Transverse colon (tissue), 4 donors: ENCODE measurements around the gene POLD2. TPM values are rescaled to one million over a fixed set of nuclear protein-coding genes. Genes with fewer than 3 reads are reported as not detected.

Experiments
- DNase-seq: peaks from one replicate; pipeline ENCODE4 v3.0.0-alpha.2; 2019
- H3K27ac ChIP-seq, 4 donors: fragments of 200-600 bp; sonication (generic); 2 replicates each; pipeline ENCODE4 v1.5.1; 2016 to 2018; ENCODE audit warnings: inconsistent platforms in 4 of 4
- H3K27me3 ChIP-seq: fragments of 200-600 bp; sonication (generic); 2 replicates; pipeline ENCODE4 v1.5.1; 2017; ENCODE audit warnings: inconsistent platforms
- H3K36me3 ChIP-seq, 4 donors: fragments of 200-600 bp; sonication (generic); 2 replicates each; pipeline ENCODE4 v1.5.1; 2017 to 2019; ENCODE audit warnings: inconsistent platforms in 4 of 4
- H3K4me1 ChIP-seq, 4 donors: fragments of 200-600 bp; sonication (generic); 2 replicates each; pipeline ENCODE4 v1.5.1; 2017 to 2020; ENCODE audit warnings: inconsistent platforms in 4 of 4
- H3K4me3 ChIP-seq, 4 donors: fragments of 200-600 bp; sonication (generic); 1 replicate in 1 of 4; 2 replicates in 3 of 4; pipeline versions ENCODE4 v1.5.1 to v1.6.1; 2017 to 2019; ENCODE audit warnings: inconsistent platforms in 4 of 4
- H3K9me3 ChIP-seq, 2 donors: fragments of 200-600 bp; sonication (generic); 2 replicates each; pipeline ENCODE4 v1.5.1; 2017 to 2019; ENCODE audit warnings: inconsistent platforms in 2 of 2
- CTCF ChIP-seq, 5 experiments: fragments of 200-600 bp in 3 of 5; fragments of 450-650 bp in 2 of 5; sonication (generic) in 3 of 5; IDR thresholded peaks; 1 replicate in 2 of 5; 2 replicates in 3 of 5; pipeline ENCODE4 v1.5.1; 2016 to 2017; ENCODE audit warnings: antibody characterized with exemption in 5 of 5, inconsistent platforms in 3 of 5, mild to moderate bottlenecking in 2 of 5, moderate library complexity in 1 of 5
- EP300 ChIP-seq: sonication (generic); formaldehyde crosslinking; IDR thresholded peaks from one replicate; pipeline ENCODE4 v1.6.1; 2017; ENCODE audit warnings: antibody characterized with exemption, low read depth
- POLR2A ChIP-seq: fragments of 450-650 bp; IDR thresholded peaks from one replicate; pipeline ENCODE4 v1.6.1; 2016; ENCODE audit warnings: antibody characterized with exemption, mild to moderate bottlenecking, moderate library complexity
- POLR2AphosphoS5 ChIP-seq, 3 donors: sonication (generic); formaldehyde crosslinking; IDR thresholded peaks; one replicate each; pipeline ENCODE4 v1.6.1; 2016; ENCODE audit warnings: antibody characterized with exemption in 3 of 3
- WGBS, 2 donors: methylation state at CpG; one replicate each; pipeline ENCODE4 v1.1.5; 2018; ENCODE audit warnings: low coverage in 1 of 2; 5-methylcytosine and 5-hydroxymethylcytosine counted together
- in situ Hi-C, 4 donors: fragments of 200-750 bp; cut with MboI; loops; one replicate each; pipeline versions ENCODE4 v1.15.0 to v1.15.1; 2017; ENCODE audit warnings: low sequenced_read_pairs in 3 of 4, low pct_ligation_motif_present in 1 of 4, low pct_unique_long_range_greater_than_20kb in 1 of 4
- intact Hi-C: fragments of 100-400 bp; cut with DNase I; formaldehyde crosslinking; loops from one replicate; pipeline ENCODE4 v1.15.1; 2023; ENCODE audit warnings: low total_unique reads
- total RNA-seq, 4 donors: library from RNA; depleted of rRNA; stranded (reverse); fragments of >200 nt; gene quantifications; one replicate each; pipeline ENCODE4 v1.1.0, GENCODE V29; 2016

POLD2 gene
- total RNA-seq, 4 donors from 2014 or later = 20.1 to 32.7 (median 22.7) TPM

DNA sequence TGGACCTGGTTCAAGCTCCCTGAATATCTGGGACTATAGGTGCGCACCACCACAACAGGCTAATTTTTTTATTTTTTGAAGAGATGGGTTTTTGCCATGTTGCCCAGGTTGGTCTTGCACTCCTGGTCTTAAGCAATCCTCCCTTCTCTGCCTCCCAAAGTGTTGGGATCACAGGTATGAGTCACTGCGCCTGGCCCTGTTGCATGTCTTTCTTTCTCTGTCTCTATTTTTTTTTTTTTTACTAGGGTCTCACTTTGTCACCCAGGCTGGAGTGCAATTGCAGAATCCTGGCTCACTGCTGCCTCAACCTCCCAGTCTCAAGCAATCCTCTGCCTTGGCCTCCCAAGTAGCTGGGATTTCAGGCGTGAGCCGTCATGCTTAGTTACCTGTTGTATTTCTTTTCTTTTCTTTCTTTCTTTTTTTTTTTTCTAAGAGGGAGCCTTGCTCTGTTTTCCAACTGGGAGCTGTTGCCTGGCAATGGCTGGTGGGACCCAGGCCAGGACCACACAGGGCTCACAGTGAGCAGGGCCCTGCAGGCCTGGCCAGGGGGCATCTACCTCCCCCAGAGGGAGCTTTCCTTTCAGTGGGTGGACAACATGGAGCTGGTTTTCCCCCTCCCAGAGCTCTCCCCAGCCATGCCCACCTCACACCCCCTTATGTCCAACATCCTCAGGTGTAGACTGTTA is 11.7 kb upstream of the POLD2 start:
- no peaks in the 10 kb centered on the region for H3K9me3 ChIP-seq
- TF ChIP-seq CTCF (IDR thresholded peaks at IDR 0.05) = no peak
- TF ChIP-seq EP300 = no peak
- TF ChIP-seq POLR2AphosphoS5 (IDR thresholded peaks at IDR 0.05) = no peak
- TF ChIP-seq POLR2A = no peak
- no peak overlapping the region for H3K4me3 ChIP-seq
- H3K27me3 ChIP-seq = no peaks in the 10 kb centered on the region
- WGBS, 2 donors = 83 to 95% methylated on average over 4 of the region's 4 CpGs
- H3K4me1 ChIP-seq = no peaks in the 10 kb centered on the region
- no peaks in the 10 kb centered on the region for H3K36me3 ChIP-seq
- intact Hi-C loops (no loop called here), in situ Hi-C loops (no loop called here)
- H3K27ac ChIP-seq = no peak overlapping the region
- DNase-seq = no peak

DNA sequence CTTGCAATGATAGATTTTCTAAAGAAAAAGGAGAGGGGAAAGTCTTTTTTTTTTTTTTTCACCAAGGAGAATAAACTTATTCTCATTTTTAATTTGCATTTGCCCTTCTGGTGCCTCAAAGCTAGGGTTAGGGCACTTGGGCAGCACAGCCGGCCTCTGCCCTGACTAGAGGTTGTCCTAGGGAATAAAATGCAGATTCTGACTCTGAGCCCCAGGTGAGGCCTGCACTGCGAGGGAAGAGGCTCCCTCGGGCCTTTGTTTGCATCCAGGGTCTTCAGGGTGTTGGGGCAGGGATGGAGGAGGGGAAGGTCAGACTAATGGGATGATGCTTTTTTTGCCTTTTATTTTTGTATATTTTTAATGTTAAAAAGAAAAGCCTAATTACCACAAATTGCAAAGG is 9.9 kb upstream of the POLD2 start:
- no peak for TF ChIP-seq POLR2A
- no peak for TF ChIP-seq EP300
- TF ChIP-seq POLR2AphosphoS5 (IDR thresholded peaks at IDR 0.05) = no peak
- no peak for TF ChIP-seq CTCF (IDR thresholded peaks at IDR 0.05)
- DNase-seq = no peak
- in situ Hi-C loops = no loop called here
- WGBS, 2 donors = 70 to 83% methylated on average over 1 to 3 of the region's 3 CpGs
- no peaks in the 10 kb centered on the region for H3K4me1 ChIP-seq
- H3K27me3 ChIP-seq = no peaks in the 10 kb centered on the region
- H3K36me3 ChIP-seq = no peaks in the 10 kb centered on the region
- no peak overlapping the region for H3K27ac ChIP-seq
- no peaks in the 10 kb centered on the region for H3K9me3 ChIP-seq
- intact Hi-C loops = no loop called here
- no peak overlapping the region for H3K4me3 ChIP-seq

DNA sequence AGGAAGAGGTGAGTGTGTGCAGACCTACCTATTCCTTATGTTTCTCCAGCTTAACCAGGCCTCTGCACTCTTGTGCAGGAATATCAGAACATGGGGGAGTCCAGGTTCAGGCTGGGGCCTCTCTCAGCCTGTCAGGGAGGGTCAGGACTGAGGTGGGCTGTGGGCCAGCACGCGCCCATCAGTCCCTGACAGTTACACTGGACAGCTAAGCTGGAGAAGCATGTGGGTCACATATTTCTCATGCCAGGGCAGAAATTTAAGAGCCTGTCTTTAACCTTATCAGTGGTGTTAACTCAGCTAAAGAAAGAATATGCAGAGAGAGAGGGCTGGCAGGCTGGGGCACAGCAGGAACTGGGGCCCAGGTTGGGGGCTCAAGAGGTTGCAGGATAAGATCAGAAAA is 8.7 kb upstream of the POLD2 start:
- no peaks in the 10 kb centered on the region for H3K36me3 ChIP-seq
- no peaks in the 10 kb centered on the region for H3K9me3 ChIP-seq
- TF ChIP-seq EP300 = no peak
- no peak for TF ChIP-seq POLR2A
- no peak for TF ChIP-seq CTCF (IDR thresholded peaks at IDR 0.05)
- TF ChIP-seq POLR2AphosphoS5 (IDR thresholded peaks at IDR 0.05) = no peak
- no peaks in the 10 kb centered on the region for H3K4me1 ChIP-seq
- in situ Hi-C loops = no loop called here
- intact Hi-C loops = no loop called here
- no peak for DNase-seq
- no peak overlapping the region for H3K27ac ChIP-seq
- H3K4me3 ChIP-seq = no peak overlapping the region
- H3K27me3 ChIP-seq = no peaks in the 10 kb centered on the region
- WGBS, 2 donors = 89% methylated on average over 2 of the region's 2 CpGs; no CpG with 5 or more reads in 1 of the 2 donors

- Histone ChIP-seq H3K36me3 (no peaks in the 10 kb centered on the region), H3K4me1 (no peaks in the 10 kb centered on the region), H3K4me3 (no peak overlapping the region), H3K27me3 (no peaks in the 10 kb centered on the region), H3K9me3 (no peaks in the 10 kb centered on the region), H3K27ac (no peak overlapping the region)
- intact Hi-C loops (no loop called here), in situ Hi-C loops (no loop called here)
- no peak for TF ChIP-seq POLR2AphosphoS5 (IDR thresholded peaks at IDR 0.05)
- no peak for TF ChIP-seq CTCF (IDR thresholded peaks at IDR 0.05)
- TF ChIP-seq EP300 = no peak
- TF ChIP-seq POLR2A = no peak
- WGBS, 2 donors = 40 to 69% methylated on average over 1 to 12 of the region's 12 CpGs
- DNase-seq = no peak
Measured at GRCh38 chr7:44131173-44132029, 8.1 kb upstream of the POLD2 start.
